GF-D8 (cell line): ENCODE results near the gene VPS35L.
"Not testable (repeated sequence)": the region's sequence is repeated elsewhere in the genome, so short reads cannot be mapped to it uniquely, and the experiment has no call there.

Experiments used
- DNase-seq: peaks from one replicate; lab custom pipeline; 2025; lab: John Stamatoyannopoulos, UW

Gene VPS35L

GRCh38 chr16:19654147-19654546 is 98.6 kb downstream of the VPS35L start:
- no peak for DNase-seq

GRCh38 chr16:19655242-19655777 is 99.8 kb downstream of the VPS35L start:
- no peak for DNase-seq

DNA sequence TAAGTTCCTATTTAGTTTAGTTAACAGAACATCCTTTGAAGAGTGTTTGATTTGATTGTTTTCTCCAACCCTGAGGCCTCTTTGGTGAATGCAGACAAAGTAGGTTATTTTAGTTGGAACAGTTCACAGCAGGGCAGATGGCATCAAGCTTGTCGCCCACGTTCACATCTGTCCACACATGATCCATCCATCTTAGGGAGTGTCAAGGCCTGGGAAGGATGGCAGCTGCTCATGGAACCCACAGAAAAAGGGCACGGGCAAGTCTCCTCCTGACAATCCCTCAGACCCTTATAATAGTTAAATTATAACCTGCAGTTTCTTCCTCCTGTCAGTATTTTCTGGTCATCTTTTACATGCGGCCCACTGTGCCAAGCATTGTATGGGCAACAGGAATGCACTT is 102.3 kb downstream of the VPS35L start:
- DNase-seq, result no peak

- DNase-seq, result no peak
Measured at GRCh38 chr16:19659554-19659953, 104.1 kb downstream of the VPS35L start.

DNA sequence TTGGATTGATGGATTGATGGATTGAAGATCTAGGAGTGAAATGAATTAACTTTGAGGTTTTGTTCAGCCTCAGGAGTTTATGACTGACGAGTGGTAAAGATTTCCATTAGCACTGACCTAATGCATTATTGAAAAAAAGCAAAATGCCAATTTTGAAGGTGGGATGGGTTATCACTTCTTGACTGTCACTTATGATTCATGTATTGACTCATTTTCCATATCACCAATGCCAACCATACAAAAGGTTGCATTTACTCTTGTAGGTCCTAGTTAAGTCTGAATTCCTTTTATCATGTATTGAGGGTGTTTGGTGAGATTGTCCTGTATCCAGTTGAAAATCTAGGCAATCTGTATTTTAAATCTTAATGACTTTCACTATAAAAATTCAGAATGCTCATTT is 104.9 kb downstream of the VPS35L start:
- no peak for DNase-seq

- DNase-seq, result no peak
Measured at GRCh38 chr16:19662351-19662750, 106.8 kb downstream of the VPS35L start.

- no peak for DNase-seq
Measured at GRCh38 chr16:19664166-19664565, 108.7 kb downstream of the VPS35L start.

- DNase-seq, result not testable (repeated sequence)
Measured at GRCh38 chr16:19665313-19665712, 109.8 kb downstream of the VPS35L start.

GRCh38 chr16:19666477-19666876 is 111.0 kb downstream of the VPS35L start:
- no peak for DNase-seq

- DNase-seq, result no peak
Measured at GRCh38 chr16:19672378-19672777, 116.9 kb downstream of the VPS35L start.

- DNase-seq, result no peak
Measured at GRCh38 chr16:19674485-19674884, 119.0 kb downstream of the VPS35L start.

DNA sequence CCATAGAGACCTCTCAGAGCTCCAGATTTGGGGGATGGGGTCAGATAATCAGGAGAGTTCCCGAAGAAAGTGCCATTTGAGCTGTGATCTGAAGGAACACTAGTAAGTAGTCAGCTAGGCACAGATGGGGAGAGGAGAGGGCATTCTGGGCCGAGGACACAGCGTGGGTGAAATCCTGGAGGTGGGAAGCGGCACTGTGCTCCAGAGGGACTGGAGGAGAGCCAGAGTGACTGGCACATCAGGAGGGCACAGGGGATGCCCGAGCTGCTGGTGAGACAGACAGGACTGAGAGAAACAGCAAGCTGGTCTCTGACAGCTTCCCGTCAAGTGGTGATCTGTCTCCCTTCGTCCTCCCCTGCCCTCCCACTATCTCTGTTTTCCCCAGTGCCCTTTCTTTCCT is 121.9 kb downstream of the VPS35L start:
- no peak for DNase-seq

DNA sequence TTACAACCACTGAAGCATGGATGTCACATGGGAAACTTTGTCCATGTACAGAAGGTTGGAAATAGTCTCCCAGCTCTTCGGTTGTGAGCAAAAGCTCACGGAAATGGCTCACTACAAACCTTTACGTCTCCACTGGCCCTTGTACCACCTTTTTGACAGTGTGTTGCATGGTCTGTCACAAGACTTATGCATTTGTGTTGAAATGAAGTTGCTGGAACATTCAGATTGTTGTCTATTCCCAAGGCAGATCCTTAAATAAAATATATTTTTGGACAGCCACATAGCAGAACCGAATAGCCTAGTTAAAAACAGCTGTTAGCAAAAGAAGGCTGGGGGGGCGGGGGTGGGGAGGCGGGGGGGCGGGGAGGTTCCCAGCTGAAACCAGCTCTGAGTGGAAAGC is 123.3 kb downstream of the VPS35L start:
- no peak for DNase-seq

DNA sequence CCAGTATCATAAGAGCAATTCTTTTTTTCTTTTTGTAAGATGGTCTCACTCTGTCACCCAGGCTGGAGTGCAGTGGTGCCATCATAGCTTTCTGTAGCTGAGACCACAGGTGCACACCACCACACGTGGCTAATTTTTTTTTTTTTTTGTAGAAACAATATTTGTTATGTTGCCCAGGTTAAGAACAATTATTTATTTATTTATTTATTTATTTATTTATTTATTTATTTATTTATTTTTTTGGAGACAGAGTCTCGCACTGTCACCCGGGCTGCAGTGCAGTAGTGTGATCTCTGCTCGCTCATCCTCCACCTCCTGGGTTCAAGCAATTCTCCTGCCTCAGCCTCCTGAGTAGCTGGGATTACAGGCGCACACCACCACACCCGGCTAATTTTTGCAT is 123.8 kb downstream of the VPS35L start:
- DNase-seq, result not testable (repeated sequence)

- no peak for DNase-seq
Measured at GRCh38 chr16:19680881-19681340, 125.4 kb downstream of the VPS35L start.

- no peak for DNase-seq
Measured at GRCh38 chr16:19681637-19682036, 126.1 kb downstream of the VPS35L start.

GRCh38 chr16:19683453-19684236 is 128.1 kb downstream of the VPS35L start:
- DNase-seq, result no peak

DNA sequence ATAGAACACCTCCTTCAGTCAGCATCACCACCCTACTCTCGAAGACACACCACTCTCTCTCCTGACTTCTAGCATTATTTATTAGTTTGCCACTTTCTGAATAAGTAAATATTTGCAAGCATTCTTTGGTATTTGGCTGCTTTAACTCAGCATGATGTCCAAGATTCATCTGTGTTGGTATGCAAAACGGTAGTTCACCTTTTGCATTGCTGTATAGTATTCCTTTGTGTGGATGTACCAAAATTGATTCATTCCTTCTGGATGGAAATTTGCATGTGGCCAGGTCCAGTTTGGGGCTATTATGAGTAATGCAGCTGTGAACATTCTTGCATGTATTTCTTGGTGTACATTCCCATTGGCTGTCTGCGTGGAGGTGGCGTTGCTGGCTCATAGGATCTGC is 129.7 kb downstream of the VPS35L start:
- DNase-seq, result no peak

DNA sequence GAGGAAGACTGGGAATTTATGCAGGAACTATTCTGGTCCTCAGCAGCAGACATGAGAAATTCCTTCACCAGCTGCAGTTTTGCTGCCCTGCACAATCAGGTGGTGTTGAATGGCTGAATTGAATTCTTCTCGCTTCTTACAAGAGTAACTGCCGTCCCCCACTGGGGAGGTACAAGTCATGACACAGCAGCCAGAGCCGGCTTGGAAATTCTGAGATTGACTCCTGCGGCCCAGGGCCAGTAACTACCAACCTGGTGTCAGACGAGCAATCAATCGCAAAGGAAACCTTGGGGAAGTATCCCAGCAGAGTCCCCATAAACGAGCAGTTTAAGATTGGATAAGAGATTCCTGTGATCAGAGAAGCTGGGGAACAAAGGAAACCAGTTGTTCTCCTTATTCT is 131.8 kb downstream of the VPS35L start:
- DNase-seq, result no peak

- no peak for DNase-seq
Measured at GRCh38 chr16:19688396-19689024, 133.0 kb downstream of the VPS35L start.

DNA sequence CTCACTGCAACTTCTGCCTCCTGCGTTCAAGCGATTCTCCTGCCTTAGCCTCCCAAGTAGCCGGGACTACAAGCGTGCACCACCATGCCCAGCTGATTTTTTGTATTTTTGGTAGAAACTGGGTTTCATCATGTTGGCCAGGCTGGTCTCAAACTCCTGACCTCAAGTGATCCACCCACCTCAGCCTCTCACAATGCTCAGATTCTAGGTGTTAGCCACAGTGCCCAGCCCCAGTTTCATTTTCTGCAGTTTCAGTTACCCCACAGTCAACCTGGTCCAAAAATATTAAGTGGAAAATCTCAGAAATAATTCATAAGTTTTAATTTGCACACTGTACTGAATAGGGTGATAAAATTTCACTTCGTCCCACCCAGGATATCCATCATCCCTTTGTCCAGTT is 133.8 kb downstream of the VPS35L start:
- no peak for DNase-seq

- no peak for DNase-seq
Measured at GRCh38 chr16:19690196-19690595, 134.7 kb downstream of the VPS35L start.

DNA sequence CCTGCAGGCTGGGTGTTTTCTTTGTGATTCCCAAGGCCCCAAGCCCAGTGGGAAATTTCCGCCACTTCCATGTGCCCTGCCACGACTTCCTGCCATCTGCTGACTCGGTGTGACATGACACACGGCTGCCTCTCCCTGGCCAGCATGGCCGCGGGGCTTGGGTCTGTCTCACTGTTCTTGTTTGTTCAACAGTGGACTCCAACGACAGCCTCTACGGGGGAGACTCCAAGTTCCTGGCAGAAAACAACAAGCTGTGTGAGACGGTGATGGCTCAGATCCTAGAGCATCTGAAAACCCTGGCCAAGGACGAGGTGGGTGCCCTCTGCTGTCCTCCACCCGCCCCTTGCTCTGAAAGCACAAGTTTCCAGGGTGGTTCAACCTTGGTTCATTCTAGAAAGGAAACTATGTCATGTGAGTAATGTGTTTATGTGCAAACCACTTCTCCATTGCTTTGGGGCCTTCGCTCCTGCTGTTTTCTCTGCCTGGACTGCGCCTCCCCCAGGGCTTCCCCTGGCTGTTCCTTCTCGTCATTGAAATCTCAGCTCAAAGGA is 135.7 kb downstream of the VPS35L start:
- no peak for DNase-seq
